Hepatocyte (in vitro differentiated cells): Measurements from ENCODE around the gene FRMD4B. TPM values are rescaled to one million over a fixed set of nuclear protein-coding genes. Genes with fewer than 3 reads are reported as not detected.

ENCODE experiments used
- DNase-seq: peaks from one replicate; pipeline ENCODE4 v3.0.0-alpha.2; 2016; ENCODE audit warnings: low spot score
- H2AFZ ChIP-seq: fragments of 200-600 bp; sonication (generic); 2 replicates; pipeline ENCODE4 v1.6.0; 2016; ENCODE audit warnings: antibody characterized with exemption, mild to moderate bottlenecking
- H3K27ac ChIP-seq: fragments of 200-600 bp; sonication (generic); 2 replicates; pipeline ENCODE4 v1.5.1; 2016; ENCODE audit warnings: mild to moderate bottlenecking
- H3K27me3 ChIP-seq: fragments of 200-600 bp; sonication (generic); 2 replicates; pipeline ENCODE4 v1.6.1; 2016
- H3K36me3 ChIP-seq: fragments of 200-600 bp; sonication (generic); replicated peaks from 2 replicates; pipeline ENCODE4 v1.5.1; 2016; ENCODE audit warnings: low read depth; ENCODE audit not compliant: insufficient read depth
- H3K4me1 ChIP-seq: fragments of 200-600 bp; sonication (generic); 2 replicates; pipeline ENCODE4 v1.5.1; 2016; ENCODE audit warnings: mild to moderate bottlenecking, moderate library complexity; ENCODE audit not compliant: insufficient read depth
- H3K4me2 ChIP-seq: fragments of 200-600 bp; sonication (generic); 2 replicates; pipeline ENCODE4 v1.6.0; 2016
- H3K4me3 ChIP-seq: fragments of 200-600 bp; sonication (generic); 2 replicates; pipeline ENCODE4 v1.5.1; 2016; ENCODE audit warnings: mild to moderate bottlenecking
- H3K79me2 ChIP-seq: fragments of 200-600 bp; sonication (generic); 2 replicates; pipeline ENCODE4 v1.6.0; 2017; ENCODE audit warnings: mild to moderate bottlenecking
- H3K9me2 ChIP-seq: fragments of 200-600 bp; sonication (generic); replicated peaks from 2 replicates; pipeline ENCODE4 v1.6.0; 2017; ENCODE audit warnings: mild to moderate bottlenecking; ENCODE audit not compliant: insufficient read depth
- H3K9me3 ChIP-seq: fragments of 200-600 bp; sonication (generic); 2 replicates; pipeline ENCODE4 v1.5.1; 2016; ENCODE audit warnings: low read depth, mild to moderate bottlenecking
- H4K20me1 ChIP-seq: fragments of 200-600 bp; sonication (generic); 2 replicates; pipeline ENCODE4 v1.6.0; 2016; ENCODE audit warnings: mild to moderate bottlenecking; ENCODE audit not compliant: insufficient read depth, poor library complexity, severe bottlenecking
- CTCF ChIP-seq: fragments of 200-600 bp; sonication (generic); IDR thresholded peaks from 2 replicates; pipeline ENCODE4 v1.5.1; 2016; ENCODE audit warnings: antibody characterized with exemption, mild to moderate bottlenecking; ENCODE audit not compliant: poor library complexity
- EZH2 ChIP-seq: fragments of 200-600 bp; sonication (generic); IDR thresholded peaks from 2 replicates; pipeline ENCODE4 v1.6.1; 2016; ENCODE audit warnings: antibody characterized with exemption, mild to moderate bottlenecking, borderline replicate concordance
- EZH2phosphoT487 ChIP-seq: fragments of 200-600 bp; sonication (generic); IDR thresholded peaks from one replicate; pipeline ENCODE4 v1.6.1; 2018; ENCODE audit warnings: antibody characterized with exemption, mild to moderate bottlenecking, low read depth, moderate library complexity; ENCODE audit not compliant: unreplicated experiment, severe bottlenecking
- WGBS: methylation state at CpG from one replicate; pipeline ENCODE4 v1.1.6; 2016; ENCODE audit warnings: low lambda C conversion rate; ENCODE audit errors: missing lambda C conversion rate; 5-methylcytosine and 5-hydroxymethylcytosine counted together
- polyA plus RNA-seq: library from polyadenylated mRNA; unstranded; fragments of >200 nt; fragmentation: Nextera tagmentation; extraction: Ambion mirVana; gene quantifications from 2 replicates; pipeline ENCODE4 v1.2.1, GENCODE V29; 2016
- total RNA-seq: library from RNA; depleted of rRNA; stranded (reverse); fragments of >200 nt; gene quantifications from 2 replicates; pipeline ENCODE4 v1.2.3, GENCODE V29; 2014

Gene FRMD4B
- total and polyA plus RNA-seq, 2 experiments from 2014 or later = 10.8 to 28.1 TPM

GRCh38 chr3:69252631-69253030 is 133.3 kb downstream of the FRMD4B start:
- no peaks in the 10 kb centered on the region for H4K20me1 ChIP-seq
- H3K27ac ChIP-seq = no peak overlapping the region
- H3K27me3 ChIP-seq = no peaks in the 10 kb centered on the region
- H3K79me2 ChIP-seq = no peaks in the 10 kb centered on the region
- WGBS = 93% methylated on average over 4 of the region's 4 CpGs
- H3K9me3 ChIP-seq = no peaks in the 10 kb centered on the region
- H2AFZ ChIP-seq = no peak overlapping the region
- H3K4me1 ChIP-seq = peaks cover 20% of the 10 kb centered on the region
- no peaks in the 10 kb centered on the region for H3K36me3 ChIP-seq
- DNase-seq = no peak
- TF ChIP-seq EZH2 (no peak), EZH2phosphoT487 (no peak)
- no peaks in the 10 kb centered on the region for H3K9me2 ChIP-seq
- H3K4me2 ChIP-seq = no peak overlapping the region
- no peak overlapping the region for H3K4me3 ChIP-seq

GRCh38 chr3:69252141-69252540 is 133.7 kb downstream of the FRMD4B start:
- Histone ChIP-seq H3K27ac (peak overlapping the region; percentile 25), H3K79me2 (no peaks in the 10 kb centered on the region), H4K20me1 (no peaks in the 10 kb centered on the region), H3K27me3 (no peaks in the 10 kb centered on the region), H3K9me2 (no peaks in the 10 kb centered on the region), H3K4me3 (no peak overlapping the region), H2AFZ (no peak overlapping the region), H3K4me1 (peaks cover 20% of the 10 kb centered on the region), H3K9me3 (no peaks in the 10 kb centered on the region), H3K36me3 (no peaks in the 10 kb centered on the region), H3K4me2 (no peak overlapping the region)
- DNase-seq = no peak
- 94% methylated on average over 4 of the region's 4 CpGs for WGBS
- TF ChIP-seq EZH2phosphoT487 (no peak), EZH2 (no peak), CTCF (no peak)

GRCh38 chr3:69251078-69251805 is 134.6 kb downstream of the FRMD4B start:
- peak overlapping the region; percentile 25 for H3K27ac ChIP-seq
- TF ChIP-seq EZH2 (no peak), EZH2phosphoT487 (no peak), CTCF (no peak)
- peaks cover 5% of the 10 kb centered on the region for H3K79me2 ChIP-seq
- DNase-seq = peak; percentile 34
- H3K27me3 ChIP-seq = no peaks in the 10 kb centered on the region
- H4K20me1 ChIP-seq = no peaks in the 10 kb centered on the region
- no peak overlapping the region for H3K4me3 ChIP-seq
- H3K4me1 ChIP-seq = peaks cover 20% of the 10 kb centered on the region
- WGBS = 41% methylated on average over 6 of the region's 6 CpGs
- H2AFZ ChIP-seq = no peak overlapping the region
- H3K9me3 ChIP-seq = no peaks in the 10 kb centered on the region
- H3K9me2 ChIP-seq = no peaks in the 10 kb centered on the region
- no peaks in the 10 kb centered on the region for H3K36me3 ChIP-seq
- H3K4me2 ChIP-seq = peak overlapping the region; percentile 36

GRCh38 chr3:69250014-69250413 is 135.9 kb downstream of the FRMD4B start:
- Histone ChIP-seq H3K4me1 (peaks cover 20% of the 10 kb centered on the region), H3K9me3 (no peaks in the 10 kb centered on the region), H3K4me3 (peak overlapping the region; percentile 18), H3K36me3 (no peaks in the 10 kb centered on the region), H3K4me2 (peak overlapping the region; percentile 64), H3K27ac (peak overlapping the region; percentile 16), H3K27me3 (no peaks in the 10 kb centered on the region), H3K79me2 (peaks cover 5% of the 10 kb centered on the region), H2AFZ (peak overlapping the region; percentile 15), H3K9me2 (no peaks in the 10 kb centered on the region), H4K20me1 (no peaks in the 10 kb centered on the region)
- TF ChIP-seq EZH2 (no peak), CTCF (no peak), EZH2phosphoT487 (no peak)
- 28% methylated on average over 8 of the region's 8 CpGs for WGBS
- peak; percentile 81 for DNase-seq
